Osteoblast (primary cell): ENCODE results near the gene HPCAL1. TPM values are rescaled to one million over a fixed set of nuclear protein-coding genes. Genes with fewer than 3 reads are reported as not detected.

Experiments used
- DNase-seq: peaks from one replicate; pipeline ENCODE4 v3.0.0; 2011; ENCODE audit warnings: low spot score, mixed read lengths; ENCODE audit not compliant: insufficient read length; ENCODE audit errors: missing footprints
- H2AFZ ChIP-seq: 2 replicates; pipeline ENCODE4 v1.6.0; 2011; ENCODE audit warnings: mild to moderate bottlenecking, low read length
- H3K27ac ChIP-seq: 2 replicates; pipeline ENCODE4 v1.5.1; 2011; ENCODE audit warnings: mild to moderate bottlenecking, low read depth, low read length, moderate library complexity
- H3K27me3 ChIP-seq: 2 replicates; pipeline ENCODE4 v1.6.0; 2012; ENCODE audit warnings: mild to moderate bottlenecking, control low read depth, inconsistent platforms, low read length, moderate library complexity; ENCODE audit not compliant: insufficient read depth
- H3K36me3 ChIP-seq: 2 replicates; pipeline ENCODE4 v1.5.1; 2011; ENCODE audit warnings: mild to moderate bottlenecking, low read length, control low read depth, moderate library complexity; ENCODE audit not compliant: insufficient read depth
- H3K4me1 ChIP-seq: 2 replicates; pipeline ENCODE4 v1.5.1; 2011; ENCODE audit warnings: mild to moderate bottlenecking, low read length, control low read depth, moderate library complexity; ENCODE audit not compliant: insufficient read depth
- H3K4me2 ChIP-seq: 2 replicates; pipeline ENCODE4 v1.6.0; 2011; ENCODE audit warnings: mild to moderate bottlenecking, low read length; ENCODE audit not compliant: insufficient read depth
- H3K4me3 ChIP-seq: fragments of 200-600 bp; sonication (generic); 3 replicates; pipeline ENCODE4 v1.5.1; 2012; ENCODE audit warnings: mild to moderate bottlenecking, low read length, inconsistent platforms; ENCODE audit not compliant: insufficient read depth
- H3K79me2 ChIP-seq: 2 replicates; pipeline ENCODE4 v1.6.0; 2012; ENCODE audit warnings: mild to moderate bottlenecking, low read length, control low read depth, inconsistent platforms; ENCODE audit not compliant: insufficient read depth
- H3K9me3 ChIP-seq: 2 replicates; pipeline ENCODE4 v1.5.1; 2011; ENCODE audit warnings: low read depth, low read length, control low read depth
- H4K20me1 ChIP-seq: 2 replicates; pipeline ENCODE4 v1.6.0; 2012; ENCODE audit warnings: mild to moderate bottlenecking, low read length, control low read depth; ENCODE audit not compliant: insufficient read depth
- total RNA-seq: library from RNA; depleted of rRNA; stranded (reverse); fragments of >200 nt; gene quantifications from 2 replicates; pipeline ENCODE4 v1.2.3, GENCODE V29; 2012
- TF ChIP-seq, protein P1 (sequence below): IDR thresholded peaks from 2 replicates; pipeline ENCODE4 v1.5.1; 2011; ENCODE audit warnings: mild to moderate bottlenecking, low read depth, low read length, moderate library complexity; ENCODE audit errors: extremely low read depth

The HPCAL1 gene
- total RNA-seq, 1 donor: 57.2 TPM

- no peaks in the 10 kb centered on the region for H3K27me3 ChIP-seq
- TF ChIP-seq, protein P1, sequence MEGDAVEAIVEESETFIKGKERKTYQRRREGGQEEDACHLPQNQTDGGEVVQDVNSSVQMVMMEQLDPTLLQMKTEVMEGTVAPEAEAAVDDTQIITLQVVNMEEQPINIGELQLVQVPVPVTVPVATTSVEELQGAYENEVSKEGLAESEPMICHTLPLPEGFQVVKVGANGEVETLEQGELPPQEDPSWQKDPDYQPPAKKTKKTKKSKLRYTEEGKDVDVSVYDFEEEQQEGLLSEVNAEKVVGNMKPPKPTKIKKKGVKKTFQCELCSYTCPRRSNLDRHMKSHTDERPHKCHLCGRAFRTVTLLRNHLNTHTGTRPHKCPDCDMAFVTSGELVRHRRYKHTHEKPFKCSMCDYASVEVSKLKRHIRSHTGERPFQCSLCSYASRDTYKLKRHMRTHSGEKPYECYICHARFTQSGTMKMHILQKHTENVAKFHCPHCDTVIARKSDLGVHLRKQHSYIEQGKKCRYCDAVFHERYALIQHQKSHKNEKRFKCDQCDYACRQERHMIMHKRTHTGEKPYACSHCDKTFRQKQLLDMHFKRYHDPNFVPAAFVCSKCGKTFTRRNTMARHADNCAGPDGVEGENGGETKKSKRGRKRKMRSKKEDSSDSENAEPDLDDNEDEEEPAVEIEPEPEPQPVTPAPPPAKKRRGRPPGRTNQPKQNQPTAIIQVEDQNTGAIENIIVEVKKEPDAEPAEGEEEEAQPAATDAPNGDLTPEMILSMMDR: no peak
- no peak overlapping the region for H2AFZ ChIP-seq
- no peak overlapping the region for H3K27ac ChIP-seq
- no peaks in the 10 kb centered on the region for H3K36me3 ChIP-seq
- no peaks in the 10 kb centered on the region for H3K79me2 ChIP-seq
- H3K9me3 ChIP-seq: no peaks in the 10 kb centered on the region
- no peak overlapping the region for H3K4me2 ChIP-seq
- no peaks in the 10 kb centered on the region for H4K20me1 ChIP-seq
- no peak overlapping the region for H3K4me3 ChIP-seq
- peaks cover 8% of the 10 kb centered on the region for H3K4me1 ChIP-seq
- DNase-seq: peak; percentile 42
Measured at GRCh38 chr2:10271946-10272345, 30.8 kb upstream of the HPCAL1 start.

DNA sequence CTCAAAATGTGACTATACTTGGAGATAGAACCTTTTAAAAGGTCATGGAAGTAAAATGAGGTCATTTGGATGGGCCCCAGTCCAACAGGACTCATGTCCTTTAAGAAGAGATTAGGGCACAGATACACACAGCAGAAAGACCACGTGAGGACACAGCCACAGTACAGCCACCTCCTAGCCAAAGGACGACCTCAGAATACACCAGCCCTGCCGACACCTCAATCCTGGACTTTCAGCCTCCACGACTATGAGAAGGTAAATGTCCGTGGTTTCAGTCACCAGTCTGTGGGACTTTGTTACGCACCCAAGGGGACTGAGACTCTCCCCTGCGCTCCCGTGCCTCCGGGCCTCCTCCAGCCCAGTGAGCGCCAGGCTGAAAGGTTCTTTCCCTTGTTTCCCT, 30.2 kb upstream of the HPCAL1 start:
- Histone ChIP-seq H3K9me3 (no peaks in the 10 kb centered on the region), H3K36me3 (no peaks in the 10 kb centered on the region), H3K27me3 (no peaks in the 10 kb centered on the region), H3K4me1 (peaks cover 9% of the 10 kb centered on the region), H4K20me1 (no peaks in the 10 kb centered on the region), H3K27ac (no peak overlapping the region), H3K4me3 (no peak overlapping the region), H2AFZ (no peak overlapping the region), H3K79me2 (no peaks in the 10 kb centered on the region), H3K4me2 (no peak overlapping the region)
- TF ChIP-seq, protein P1: no peak
- no peak for DNase-seq

DNA sequence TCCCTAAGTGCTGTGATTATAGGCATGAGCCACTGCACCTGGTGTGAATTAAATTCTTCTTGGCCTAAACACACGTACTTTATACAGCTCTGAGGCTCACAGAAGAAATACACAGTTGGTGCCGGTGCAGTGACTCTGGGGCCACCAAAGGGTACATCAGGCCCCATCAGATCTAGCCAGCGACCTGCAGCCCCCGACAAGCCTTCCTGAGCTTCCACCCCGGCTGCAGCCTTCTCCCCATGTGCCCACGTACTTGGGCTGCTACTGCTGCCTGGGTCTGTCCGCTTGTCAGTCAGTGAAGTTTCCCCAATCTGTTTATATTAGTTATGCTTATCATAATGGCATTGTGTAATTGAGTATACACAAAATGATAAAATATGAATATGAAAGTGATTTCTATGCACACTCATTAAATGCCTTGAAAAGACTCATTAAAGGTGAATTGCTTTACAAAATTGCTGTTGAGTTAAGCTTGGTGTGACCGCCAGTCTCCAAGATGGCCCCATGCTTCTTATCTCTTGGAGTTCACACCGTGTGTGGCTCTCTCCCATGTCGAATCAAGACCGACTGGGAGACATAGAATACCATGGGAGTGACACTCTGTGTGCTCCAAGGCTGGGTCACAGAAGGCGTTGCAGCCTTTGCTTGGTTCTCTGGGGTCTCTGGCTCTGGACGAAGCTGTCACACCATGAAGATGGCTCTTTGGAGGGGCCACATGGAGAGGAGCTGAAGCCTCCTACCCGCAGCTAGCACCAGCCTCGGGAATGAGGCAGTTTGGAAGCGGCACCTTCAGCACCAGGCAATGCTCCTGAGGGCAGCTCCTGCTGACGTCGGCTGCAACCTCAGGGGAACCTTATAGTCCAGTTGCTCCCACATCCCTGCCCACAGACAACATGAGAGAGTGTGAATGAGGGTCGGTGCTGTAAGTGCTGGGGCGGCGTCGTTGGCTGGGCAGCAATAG, 29.2 kb upstream of the HPCAL1 start:
- no peaks in the 10 kb centered on the region for H3K79me2 ChIP-seq
- H3K4me3 ChIP-seq: no peak overlapping the region
- H3K4me1 ChIP-seq: peaks cover 19% of the 10 kb centered on the region
- H2AFZ ChIP-seq: no peak overlapping the region
- no peaks in the 10 kb centered on the region for H3K27me3 ChIP-seq
- H4K20me1 ChIP-seq: no peaks in the 10 kb centered on the region
- DNase-seq: peak; percentile 54
- TF ChIP-seq, protein P1: no peak
- no peaks in the 10 kb centered on the region for H3K36me3 ChIP-seq
- H3K4me2 ChIP-seq: no peak overlapping the region
- H3K27ac ChIP-seq: no peak overlapping the region
- no peaks in the 10 kb centered on the region for H3K9me3 ChIP-seq

- no peaks in the 10 kb centered on the region for H3K79me2 ChIP-seq
- TF ChIP-seq, protein P1: no peak
- no peak overlapping the region for H3K27ac ChIP-seq
- no peaks in the 10 kb centered on the region for H3K27me3 ChIP-seq
- H4K20me1 ChIP-seq: no peaks in the 10 kb centered on the region
- H3K36me3 ChIP-seq: no peaks in the 10 kb centered on the region
- H3K9me3 ChIP-seq: no peaks in the 10 kb centered on the region
- H3K4me2 ChIP-seq: no peak overlapping the region
- H2AFZ ChIP-seq: no peak overlapping the region
- DNase-seq: no peak
- H3K4me3 ChIP-seq: no peak overlapping the region
- H3K4me1 ChIP-seq: peaks cover 28% of the 10 kb centered on the region
Measured at GRCh38 chr2:10274376-10274775, 28.3 kb upstream of the HPCAL1 start.
